ENCODE data around the gene RELCH.

The RELCH gene

DNA sequence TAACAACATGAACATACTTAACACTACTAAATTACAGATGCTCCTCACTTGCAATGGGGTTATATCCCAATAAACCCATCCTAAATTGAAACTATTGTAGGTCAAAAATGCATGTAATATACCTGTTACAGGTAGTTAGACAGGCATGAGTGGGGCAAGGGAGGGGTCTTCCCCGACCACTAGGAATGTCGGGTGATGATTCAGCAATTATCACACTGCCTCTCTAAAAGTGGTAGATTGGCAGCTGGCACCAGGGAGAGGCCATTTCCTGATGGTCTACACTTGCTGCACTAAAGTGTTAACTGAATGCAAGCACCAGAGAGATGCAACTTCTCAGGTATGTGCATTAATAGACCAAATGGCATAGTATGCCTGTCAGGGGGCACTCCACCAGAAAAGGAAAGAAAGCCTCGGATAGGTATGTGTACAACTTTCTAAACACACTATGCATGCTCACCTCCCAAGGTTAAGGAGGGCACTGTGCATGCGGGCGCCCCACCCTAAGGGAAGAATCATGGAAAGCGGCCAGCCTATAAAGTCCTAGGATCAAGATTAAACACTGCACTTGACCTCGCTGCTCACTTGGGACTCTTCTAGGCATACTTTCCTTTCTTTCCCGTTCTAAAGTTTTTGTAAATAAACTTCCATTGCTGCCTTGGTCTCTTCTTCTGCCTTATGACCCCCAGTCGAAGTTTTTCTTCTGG, 35.8 kb upstream of the RELCH start:
- no peak overlapping the region for H3K4me3 ChIP-seq (ENCODE audit: insufficient read depth in 1 of 2, low read depth in 1 of 2, low read length in 2 of 2)
- no peaks in the 10 kb centered on the region for H3K27me3 ChIP-seq (ENCODE audit: control insufficient read depth in 1 of 2, insufficient read depth in 1 of 2, low read length in 2 of 2)
- H3K4me2 ChIP-seq (ENCODE audit: low read length, poor library complexity, severe bottlenecking) = no peak overlapping the region
- no peak overlapping the region for H2AK5ac ChIP-seq (ENCODE audit: low read length, severe bottlenecking)
- H2BK12ac ChIP-seq (ENCODE audit: low read length in 2 of 2) = no peak overlapping the region
- no peak overlapping the region for H3K9ac ChIP-seq (ENCODE audit: low read length)
- H3K18ac ChIP-seq (ENCODE audit: low read depth in 1 of 2, low read length in 2 of 2) = no peak overlapping the region
- no peak overlapping the region for H3K27ac ChIP-seq (ENCODE audit: low read length, poor library complexity, severe bottlenecking)
- H3K79me1 ChIP-seq (replicated peaks; ENCODE audit: low read length, poor library complexity, severe bottlenecking) = no peaks in the 10 kb centered on the region
- no peaks in the 10 kb centered on the region for H3K4me1 ChIP-seq (ENCODE audit: control insufficient read depth, insufficient read depth, low read depth, low read length)
- WGBS = 99% methylated on average over 7 of the region's 9 CpGs
- H3K36me3 ChIP-seq (ENCODE audit: control insufficient read depth in 1 of 2, insufficient read depth in 2 of 2, low read depth in 1 of 2, low read length in 2 of 2) = peaks cover 0 to 20% of the 10 kb centered on the region in 2 experiments
- H4K91ac ChIP-seq (ENCODE audit: low read length) = no peak overlapping the region
- H3K4ac ChIP-seq (ENCODE audit: low read depth in 1 of 2, low read length in 2 of 2) = no peak overlapping the region
- no peak overlapping the region for H2BK15ac ChIP-seq (ENCODE audit: low read depth, poor library complexity, severe bottlenecking)
- H2AFZ ChIP-seq (ENCODE audit: low read depth, low read length) = no peak overlapping the region
- H2BK5ac ChIP-seq (ENCODE audit: low read depth, low read length, poor library complexity, severe bottlenecking) = no peak overlapping the region
- H4K8ac ChIP-seq (ENCODE audit: low read length) = no peak overlapping the region
- H3K23ac ChIP-seq (ENCODE audit: low read length in 2 of 2) = no peak overlapping the region
- no peak overlapping the region for H3K14ac ChIP-seq (ENCODE audit: low read length in 2 of 2)
- no peak overlapping the region for H2BK120ac ChIP-seq (ENCODE audit: low read depth, low read length)
- DNase-seq = no peak
- no peaks in the 10 kb centered on the region for H3K9me3 ChIP-seq (ENCODE audit: control insufficient read depth, low read length)

DNA sequence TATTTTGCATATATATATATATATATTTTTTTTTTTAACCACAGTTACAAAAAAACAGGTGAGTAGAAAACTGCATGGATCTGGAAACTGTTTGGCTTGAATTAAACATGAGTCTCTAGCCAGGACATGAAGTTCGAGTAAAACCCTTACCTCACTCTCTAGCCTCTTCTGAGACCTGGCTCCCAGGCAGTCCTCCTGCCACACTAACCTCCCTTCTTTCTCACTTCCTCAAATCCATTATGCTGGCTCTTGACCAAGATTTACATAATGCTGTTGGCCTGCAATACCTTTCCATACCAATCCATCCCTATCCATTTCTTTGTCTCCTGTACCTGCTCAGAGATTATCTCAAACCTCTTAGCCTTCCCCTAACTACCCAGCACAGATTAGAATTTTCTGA, 34.2 kb upstream of the RELCH start:
- Histone ChIP-seq H3K36me3 (ENCODE audit: control insufficient read depth in 1 of 2, insufficient read depth in 2 of 2, low read depth in 1 of 2, low read length in 2 of 2) (peaks cover 0 to 28% of the 10 kb centered on the region in 2 experiments), H3K4me1 (ENCODE audit: control insufficient read depth, insufficient read depth, low read depth, low read length) (no peaks in the 10 kb centered on the region), H4K91ac (ENCODE audit: low read length) (no peak overlapping the region), H3K4me3 (ENCODE audit: insufficient read depth in 1 of 2, low read depth in 1 of 2, low read length in 2 of 2) (no peak overlapping the region), H3K9ac (ENCODE audit: low read length) (no peak overlapping the region), H2BK15ac (ENCODE audit: low read depth, poor library complexity, severe bottlenecking) (no peak overlapping the region), H3K4me2 (ENCODE audit: low read length, poor library complexity, severe bottlenecking) (no peak overlapping the region), H3K14ac (ENCODE audit: low read length in 2 of 2) (no peak overlapping the region), H3K27ac (ENCODE audit: low read length, poor library complexity, severe bottlenecking) (no peak overlapping the region), H3K23ac (ENCODE audit: low read length in 2 of 2) (no peak overlapping the region), H4K8ac (ENCODE audit: low read length) (no peak overlapping the region), H2BK12ac (ENCODE audit: low read length in 2 of 2) (no peak overlapping the region), H3K18ac (ENCODE audit: low read depth in 1 of 2, low read length in 2 of 2) (no peak overlapping the region), H3K9me3 (ENCODE audit: control insufficient read depth, low read length) (no peaks in the 10 kb centered on the region), H2AFZ (ENCODE audit: low read depth, low read length) (no peak overlapping the region), H3K79me1 (replicated peaks; ENCODE audit: low read length, poor library complexity, severe bottlenecking) (no peaks in the 10 kb centered on the region), H2AK5ac (ENCODE audit: low read length, severe bottlenecking) (no peak overlapping the region), H2BK120ac (ENCODE audit: low read depth, low read length) (no peak overlapping the region), H2BK5ac (ENCODE audit: low read depth, low read length, poor library complexity, severe bottlenecking) (no peak overlapping the region), H3K27me3 (ENCODE audit: control insufficient read depth in 1 of 2, insufficient read depth in 1 of 2, low read length in 2 of 2) (no peaks in the 10 kb centered on the region), H3K4ac (ENCODE audit: low read depth in 1 of 2, low read length in 2 of 2) (no peak overlapping the region)
- DNase-seq = no peak
- WGBS = 100% methylated on average over 1 of the region's 1 CpG

DNA sequence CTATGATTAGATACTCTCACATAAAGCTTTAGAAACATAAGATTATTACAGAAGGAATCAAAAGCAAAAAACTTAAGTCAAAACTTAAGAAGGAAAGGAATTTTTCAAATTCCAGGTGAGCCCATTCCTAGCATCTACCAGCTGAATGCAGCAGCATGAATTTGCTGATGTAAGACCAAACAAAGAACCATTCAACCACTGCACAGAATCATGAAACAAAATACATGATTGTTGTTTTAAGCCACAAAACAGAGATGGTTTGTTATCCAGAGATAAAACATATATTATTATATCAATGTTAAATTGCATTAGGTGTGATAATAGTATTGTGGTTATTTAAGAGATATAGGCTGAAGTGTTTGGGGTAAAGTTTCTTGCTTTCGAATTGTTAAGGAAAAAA, 29.2 kb upstream of the RELCH start:
- Histone ChIP-seq H3K4ac (ENCODE audit: low read depth in 1 of 2, low read length in 2 of 2) (no peak overlapping the region), H3K9me3 (ENCODE audit: control insufficient read depth, low read length) (no peaks in the 10 kb centered on the region), H4K8ac (ENCODE audit: low read length) (no peak overlapping the region), H3K18ac (ENCODE audit: low read depth in 1 of 2, low read length in 2 of 2) (no peak overlapping the region), H2BK15ac (ENCODE audit: low read depth, poor library complexity, severe bottlenecking) (no peak overlapping the region), H3K4me3 (ENCODE audit: insufficient read depth in 1 of 2, low read depth in 1 of 2, low read length in 2 of 2) (no peak overlapping the region), H3K9ac (ENCODE audit: low read length) (no peak overlapping the region), H2AK5ac (ENCODE audit: low read length, severe bottlenecking) (no peak overlapping the region), H3K27me3 (ENCODE audit: control insufficient read depth in 1 of 2, insufficient read depth in 1 of 2, low read length in 2 of 2) (no peaks in the 10 kb centered on the region), H3K36me3 (ENCODE audit: control insufficient read depth in 1 of 2, insufficient read depth in 2 of 2, low read depth in 1 of 2, low read length in 2 of 2) (peaks cover 0 to 45% of the 10 kb centered on the region in 2 experiments), H3K4me2 (ENCODE audit: low read length, poor library complexity, severe bottlenecking) (no peak overlapping the region), H3K79me1 (replicated peaks; ENCODE audit: low read length, poor library complexity, severe bottlenecking) (no peaks in the 10 kb centered on the region), H3K4me1 (ENCODE audit: control insufficient read depth, insufficient read depth, low read depth, low read length) (no peaks in the 10 kb centered on the region), H2BK12ac (ENCODE audit: low read length in 2 of 2) (no peak overlapping the region), H2BK5ac (ENCODE audit: low read depth, low read length, poor library complexity, severe bottlenecking) (no peak overlapping the region), H3K27ac (ENCODE audit: low read length, poor library complexity, severe bottlenecking) (no peak overlapping the region), H3K23ac (ENCODE audit: low read length in 2 of 2) (no peak overlapping the region), H3K14ac (ENCODE audit: low read length in 2 of 2) (no peak overlapping the region), H4K91ac (ENCODE audit: low read length) (no peak overlapping the region), H2BK120ac (ENCODE audit: low read depth, low read length) (no peak overlapping the region), H2AFZ (ENCODE audit: low read depth, low read length) (no peak overlapping the region)
- DNase-seq = no peak
- WGBS = 92% methylated on average over 1 of the region's 1 CpG

DNA sequence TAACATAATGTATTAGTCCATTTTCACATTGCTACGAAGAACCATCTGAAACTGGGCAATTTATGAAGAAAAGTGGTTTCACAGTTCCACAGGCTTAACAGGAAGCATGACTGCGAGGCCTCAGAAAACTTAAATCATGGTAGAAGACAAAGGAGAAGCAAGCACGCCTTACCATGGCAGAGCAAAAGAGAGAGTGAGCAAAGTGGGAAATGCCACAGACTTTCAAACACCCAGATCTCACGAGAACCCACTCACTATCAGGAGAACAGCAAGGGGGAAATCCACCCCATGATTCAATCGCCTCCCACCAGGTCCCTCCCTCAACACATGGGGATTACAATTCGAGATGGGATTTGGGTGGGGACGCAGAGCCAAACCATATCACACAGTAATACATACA, 22.7 kb upstream of the RELCH start:
- Histone ChIP-seq H3K23ac (ENCODE audit: low read length in 2 of 2) (no peak overlapping the region), H3K27me3 (ENCODE audit: control insufficient read depth in 1 of 2, insufficient read depth in 1 of 2, low read length in 2 of 2) (no peaks in the 10 kb centered on the region), H2AK5ac (ENCODE audit: low read length, severe bottlenecking) (no peak overlapping the region), H3K9me3 (ENCODE audit: control insufficient read depth, low read length) (no peaks in the 10 kb centered on the region), H2AFZ (ENCODE audit: low read depth, low read length) (no peak overlapping the region), H3K9ac (ENCODE audit: low read length) (no peak overlapping the region), H4K91ac (ENCODE audit: low read length) (peak overlapping the region; percentile 39), H4K8ac (ENCODE audit: low read length) (no peak overlapping the region), H3K4me3 (ENCODE audit: insufficient read depth in 1 of 2, low read depth in 1 of 2, low read length in 2 of 2) (no peak overlapping the region), H2BK15ac (ENCODE audit: low read depth, poor library complexity, severe bottlenecking) (no peak overlapping the region), H3K27ac (ENCODE audit: low read length, poor library complexity, severe bottlenecking) (no peak overlapping the region), H3K4me2 (ENCODE audit: low read length, poor library complexity, severe bottlenecking) (no peak overlapping the region), H3K4me1 (ENCODE audit: control insufficient read depth, insufficient read depth, low read depth, low read length) (no peaks in the 10 kb centered on the region), H3K18ac (ENCODE audit: low read depth in 1 of 2, low read length in 2 of 2) (no peak overlapping the region), H3K4ac (ENCODE audit: low read depth in 1 of 2, low read length in 2 of 2) (no peak overlapping the region), H3K36me3 (ENCODE audit: control insufficient read depth in 1 of 2, insufficient read depth in 2 of 2, low read depth in 1 of 2, low read length in 2 of 2) (peaks cover 0 to 9% of the 10 kb centered on the region in 2 experiments), H2BK5ac (ENCODE audit: low read depth, low read length, poor library complexity, severe bottlenecking) (no peak overlapping the region), H2BK120ac (ENCODE audit: low read depth, low read length) (no peak overlapping the region), H3K14ac (ENCODE audit: low read length in 2 of 2) (no peak overlapping the region), H2BK12ac (ENCODE audit: low read length in 2 of 2) (no peak overlapping the region), H3K79me1 (replicated peaks; ENCODE audit: low read length, poor library complexity, severe bottlenecking) (peaks cover 8% of the 10 kb centered on the region)
- WGBS = 98% methylated on average over 5 of the region's 7 CpGs
- no peak for DNase-seq
